Thymus (tissue), 11 donors: ENCODE measurements around the gene MYH9. TPM values are rescaled to one million over a fixed set of nuclear protein-coding genes. Genes with fewer than 3 reads are reported as not detected.

Experiments used
- DNase-seq, 9 donors: peaks; one replicate each; pipeline ENCODE4 v3.0.0-alpha.2; 2013; ENCODE audit warnings: low spot score in 9 of 9, low read depth in 6 of 9, missing footprints in 1 of 9
- H3K27ac ChIP-seq, 2 donors: one replicate each; pipeline ENCODE4 v1.5.1; 2013; ENCODE audit warnings: control low read depth in 1 of 2, low read depth in 1 of 2, low read length in 1 of 2, mild to moderate bottlenecking in 1 of 2, moderate library complexity in 1 of 2
- H3K27me3 ChIP-seq, 2 donors: one replicate each; pipeline ENCODE4 v1.5.1; 2013; ENCODE audit warnings: low read length in 1 of 2; ENCODE audit not compliant: control insufficient read depth in 2 of 2, insufficient read depth in 1 of 2
- H3K36me3 ChIP-seq, 2 donors: one replicate each; pipeline ENCODE4 v1.5.1; 2013; ENCODE audit warnings: low read length in 1 of 2, mild to moderate bottlenecking in 1 of 2, moderate library complexity in 1 of 2; ENCODE audit not compliant: control insufficient read depth in 2 of 2, insufficient read depth in 2 of 2
- H3K4me1 ChIP-seq, 2 donors: one replicate each; pipeline ENCODE4 v1.5.1; 2013; ENCODE audit warnings: low read length in 2 of 2; ENCODE audit not compliant: control insufficient read depth in 2 of 2, insufficient read depth in 2 of 2
- H3K4me3 ChIP-seq, 2 donors: one replicate each; pipeline ENCODE4 v1.5.1; 2013; ENCODE audit warnings: low read length in 2 of 2, control low read depth in 1 of 2, mild to moderate bottlenecking in 1 of 2
- H3K9me3 ChIP-seq, 2 donors: one replicate each; pipeline ENCODE4 v1.5.1; 2013; ENCODE audit warnings: low read length in 1 of 2, mild to moderate bottlenecking in 1 of 2; ENCODE audit not compliant: control insufficient read depth in 2 of 2, insufficient read depth in 1 of 2
- WGBS: extraction: QIAGEN DNeasy Blood & Tissue Kit; methylation state at CpG from one replicate; pipeline ENCODE4 v1.1.7; 2013; 5-methylcytosine and 5-hydroxymethylcytosine counted together
- polyA plus RNA-seq: library from polyadenylated mRNA; stranded (reverse); fragments of 200-250 nt; gene quantifications from one replicate; pipeline ENCODE4 v1.2.3, GENCODE V29; 2013
- total RNA-seq: library from RNA; stranded (reverse); fragments of 120-200 nt; gene quantifications from one replicate; pipeline ENCODE4 v1.2.4, GENCODE V29; 2013
- donor health status: healthy.

The MYH9 gene
- total and polyA plus RNA-seq, 2 donors: 123 to 155 TPM

DNA sequence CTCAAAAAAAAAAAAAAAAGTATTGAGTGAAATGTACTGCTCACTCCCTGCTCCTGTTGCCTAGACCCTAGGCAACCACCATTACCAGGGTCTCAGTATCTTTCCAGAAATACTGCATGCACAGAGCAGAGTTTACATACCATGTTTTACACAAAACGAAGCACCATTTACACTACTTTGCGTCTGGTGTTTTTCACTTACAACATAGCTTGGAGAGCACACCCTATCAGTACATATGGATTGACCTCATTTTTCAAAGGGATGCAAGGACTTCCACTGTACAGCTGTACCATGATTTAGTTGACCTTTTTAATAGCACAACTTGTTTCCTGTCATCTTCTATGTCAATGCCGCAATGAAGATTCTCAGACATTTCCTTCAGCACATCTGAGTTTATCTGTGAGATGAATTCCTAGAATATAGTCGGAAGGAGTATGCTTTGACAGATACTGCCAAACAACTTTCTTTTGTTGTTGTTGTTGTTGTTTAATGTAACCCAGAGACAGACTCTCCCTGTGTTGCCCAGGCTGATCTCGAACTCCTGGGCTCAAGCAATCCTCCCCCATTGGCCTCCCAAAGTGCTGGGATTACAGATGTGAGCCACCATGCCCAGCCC is 6.1 kb downstream of the MYH9 start:
- peak overlapping the region in 1 of 2 donors; percentile 60 for H3K27ac ChIP-seq
- H3K4me3 ChIP-seq: no peak overlapping the region
- WGBS: 80% methylated on average over 5 of the region's 5 CpGs

DNA sequence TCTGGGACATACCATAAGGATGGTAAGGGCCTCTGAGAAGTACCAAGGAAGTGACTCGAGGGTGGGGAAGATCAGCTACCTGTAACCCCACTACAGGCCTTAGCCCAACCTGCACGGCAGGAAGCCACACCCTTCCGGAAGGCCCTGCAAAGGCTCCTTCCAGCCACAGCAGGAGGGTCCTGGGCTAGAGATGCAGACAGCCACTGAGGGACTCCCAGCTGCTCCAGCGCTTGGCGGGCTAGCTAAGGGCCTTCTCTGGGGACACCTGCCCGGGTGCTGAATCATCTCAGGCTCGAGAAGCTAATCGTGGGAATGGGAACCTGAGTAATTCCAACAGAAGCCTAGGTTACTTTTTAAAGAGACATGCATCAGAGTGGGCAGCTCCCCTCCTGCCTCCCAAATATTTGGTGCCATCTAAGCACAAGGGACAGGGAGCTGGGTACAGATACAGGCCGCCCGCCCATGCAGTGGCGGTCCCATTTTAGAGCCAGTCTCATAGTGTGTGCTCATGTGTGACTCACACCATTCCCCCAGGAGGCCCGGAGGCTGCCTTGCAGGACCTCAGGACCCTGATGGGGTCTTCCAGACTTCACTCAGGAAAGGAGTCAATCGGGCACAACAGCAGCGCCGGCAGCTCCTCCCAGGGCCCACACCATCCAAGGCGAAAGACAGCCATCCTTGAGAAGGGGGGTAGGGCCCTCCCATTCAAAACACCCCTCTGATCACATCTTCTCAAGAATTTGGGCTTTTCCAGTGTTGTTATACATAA is 8.0 kb downstream of the MYH9 start:
- Histone ChIP-seq H3K9me3 (no peaks in the 10 kb centered on the region), H3K27ac (peak overlapping the region; percentile 49 to 82), H3K36me3 (peaks cover 28 to 54% of the 10 kb centered on the region in 2 donors), H3K27me3 (no peaks in the 10 kb centered on the region), H3K4me3 (no peak overlapping the region), H3K4me1 (peaks cover 62 to 94% of the 10 kb centered on the region in 2 donors)
- peak in 1 of 9 donors; percentile 59 for DNase-seq
- 53% methylated on average over 16 of the region's 16 CpGs for WGBS

More for the DNA sequence above, 6.1 kb downstream of the MYH9 start:
- Histone ChIP-seq H3K27me3 (no peaks in the 10 kb centered on the region), H3K4me1 (peaks cover 50 to 93% of the 10 kb centered on the region in 2 donors), H3K36me3 (peaks cover 19 to 41% of the 10 kb centered on the region in 2 donors), H3K9me3 (no peaks in the 10 kb centered on the region)
- DNase-seq: no peak

DNA sequence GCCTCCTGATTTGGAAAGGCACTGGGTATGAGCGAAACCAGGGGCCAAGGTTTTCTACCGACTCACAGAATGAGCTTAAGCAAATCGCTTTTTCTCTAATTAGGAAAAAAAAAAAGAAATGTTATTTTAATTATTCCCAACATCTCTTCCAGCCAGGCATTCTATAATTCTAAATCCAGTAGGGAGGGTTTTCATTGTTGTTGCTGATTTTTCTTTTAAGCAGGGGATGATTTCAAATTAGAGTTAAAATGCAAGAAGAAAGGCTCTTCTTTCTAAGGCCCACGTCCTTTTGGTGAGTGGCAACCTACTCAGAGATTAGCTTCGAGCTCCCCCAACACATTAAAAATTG is 8.9 kb downstream of the MYH9 start:
- DNase-seq: no peak
- Histone ChIP-seq H3K27ac (peak overlapping the region; percentile 95 to 96), H3K27me3 (no peaks in the 10 kb centered on the region), H3K9me3 (no peaks in the 10 kb centered on the region), H3K36me3 (peaks cover 25 to 52% of the 10 kb centered on the region in 2 donors), H3K4me1 (peaks cover 66 to 94% of the 10 kb centered on the region in 2 donors), H3K4me3 (no peak overlapping the region)
- WGBS: 89% methylated on average over 5 of the region's 5 CpGs

DNA sequence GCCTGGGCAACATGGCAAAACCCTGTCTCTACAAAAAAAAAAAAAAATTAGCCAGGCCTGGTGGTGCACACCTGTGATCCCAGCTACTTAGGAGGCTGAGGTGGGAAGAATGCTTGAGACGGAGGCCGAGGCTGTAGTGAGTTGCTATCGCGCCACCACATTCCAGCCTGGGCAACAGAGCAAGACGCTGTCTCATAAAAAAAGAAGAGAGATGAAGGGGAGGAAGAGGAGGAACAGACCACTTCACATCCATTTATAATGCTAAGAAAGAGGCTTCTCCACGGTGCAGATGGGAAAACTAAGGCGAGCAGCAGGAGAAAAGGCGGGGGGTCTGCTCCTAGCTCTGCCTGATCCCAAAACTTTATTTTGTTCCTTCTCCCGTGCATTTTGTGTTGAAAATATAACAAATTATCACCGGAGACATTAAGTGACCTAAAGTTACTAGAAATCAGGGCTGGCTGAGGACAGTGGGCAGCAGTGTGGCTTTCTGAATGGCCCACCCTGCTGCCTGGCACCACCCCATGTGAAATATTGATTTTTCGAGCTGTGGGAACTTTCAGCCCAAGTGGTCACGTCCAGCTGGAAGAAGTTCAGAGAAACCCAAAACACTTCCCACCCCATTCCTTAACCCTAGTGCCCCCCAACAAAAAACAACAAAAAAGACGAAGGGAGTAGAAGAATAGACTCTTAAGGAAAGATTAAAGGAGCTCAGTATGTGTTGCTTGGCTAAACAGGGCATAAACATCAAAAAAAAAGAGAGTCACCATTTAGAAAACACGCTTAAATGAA is 9.5 kb downstream of the MYH9 start:
- Histone ChIP-seq H3K27ac (peak overlapping the region; percentile 95 to 96), H3K36me3 (peaks cover 28 to 56% of the 10 kb centered on the region in 2 donors), H3K4me1 (peaks cover 70 to 94% of the 10 kb centered on the region in 2 donors), H3K27me3 (no peaks in the 10 kb centered on the region), H3K9me3 (no peaks in the 10 kb centered on the region), H3K4me3 (no peak overlapping the region)
- DNase-seq: no peak
- 93% methylated on average over 14 of the region's 14 CpGs for WGBS

DNA sequence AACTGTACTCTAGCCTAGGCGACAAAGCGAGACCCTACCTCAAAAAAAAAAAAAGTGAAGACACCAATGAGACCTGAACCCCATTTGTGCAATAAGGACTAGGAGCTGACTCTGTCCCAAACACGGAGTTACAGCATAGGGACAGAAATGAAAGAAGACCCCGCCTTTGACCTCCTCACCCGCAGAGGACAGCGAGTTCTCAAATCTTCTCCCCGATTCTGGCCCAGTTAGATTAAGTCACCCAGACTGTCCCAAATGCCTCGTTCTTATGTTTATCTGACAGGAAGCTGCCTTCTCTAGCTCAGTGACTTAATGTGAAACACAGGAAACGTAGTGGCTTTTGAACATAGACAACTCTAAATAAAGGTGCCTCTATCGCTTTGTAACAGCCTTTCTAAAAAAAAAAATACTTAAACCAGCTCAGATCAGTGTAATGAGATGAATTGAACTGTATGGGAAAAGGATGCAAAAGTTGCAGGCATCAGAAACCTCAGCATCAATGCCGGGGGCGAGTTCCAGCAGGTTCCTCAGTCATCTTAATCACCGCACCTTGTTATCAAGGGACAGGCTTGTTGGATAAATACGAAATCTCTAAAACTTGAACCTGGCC is 10.6 kb downstream of the MYH9 start:
- H3K27me3 ChIP-seq: no peaks in the 10 kb centered on the region
- WGBS: 14% methylated on average over 14 of the region's 14 CpGs
- peaks cover 0 to 4% of the 10 kb centered on the region in 2 donors for H3K9me3 ChIP-seq
- peak overlapping the region; percentile 95 to 96 for H3K27ac ChIP-seq
- peak overlapping the region; percentile 19 to 23 for H3K4me3 ChIP-seq
- H3K4me1 ChIP-seq: peaks cover 75 to 94% of the 10 kb centered on the region in 2 donors
- H3K36me3 ChIP-seq: peaks cover 32 to 56% of the 10 kb centered on the region in 2 donors
- peak in 8 of 9 donors; percentile 55 to 90 (median 72) for DNase-seq

DNA sequence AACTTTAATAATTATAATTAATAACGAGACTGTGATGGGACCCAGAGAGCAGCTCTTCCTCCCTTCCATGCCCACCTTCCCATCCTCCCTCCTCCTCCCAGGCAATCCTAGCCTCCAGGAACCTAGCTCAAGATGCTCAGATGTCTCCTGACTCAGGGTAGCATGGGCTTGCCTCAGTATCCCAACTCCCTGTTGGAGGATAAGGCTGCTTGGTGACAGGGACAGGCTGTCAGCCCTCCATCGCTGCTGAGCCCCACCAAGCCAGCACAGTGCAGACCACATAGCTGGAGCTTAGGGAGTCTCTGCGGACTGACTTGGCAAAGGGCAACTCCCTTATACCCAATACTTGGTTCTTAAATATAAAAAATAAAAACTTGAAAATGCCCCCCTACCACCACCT is 11.5 kb downstream of the MYH9 start:
- H3K27ac ChIP-seq: peak overlapping the region; percentile 95 to 96
- WGBS: 96% methylated on average over 3 of the region's 3 CpGs
- no peak overlapping the region for H3K4me3 ChIP-seq
- H3K36me3 ChIP-seq: peaks cover 28 to 52% of the 10 kb centered on the region in 2 donors
- DNase-seq: no peak
- peaks cover 77 to 93% of the 10 kb centered on the region in 2 donors for H3K4me1 ChIP-seq
- no peaks in the 10 kb centered on the region for H3K27me3 ChIP-seq
- peaks cover 0 to 4% of the 10 kb centered on the region in 2 donors for H3K9me3 ChIP-seq

DNA sequence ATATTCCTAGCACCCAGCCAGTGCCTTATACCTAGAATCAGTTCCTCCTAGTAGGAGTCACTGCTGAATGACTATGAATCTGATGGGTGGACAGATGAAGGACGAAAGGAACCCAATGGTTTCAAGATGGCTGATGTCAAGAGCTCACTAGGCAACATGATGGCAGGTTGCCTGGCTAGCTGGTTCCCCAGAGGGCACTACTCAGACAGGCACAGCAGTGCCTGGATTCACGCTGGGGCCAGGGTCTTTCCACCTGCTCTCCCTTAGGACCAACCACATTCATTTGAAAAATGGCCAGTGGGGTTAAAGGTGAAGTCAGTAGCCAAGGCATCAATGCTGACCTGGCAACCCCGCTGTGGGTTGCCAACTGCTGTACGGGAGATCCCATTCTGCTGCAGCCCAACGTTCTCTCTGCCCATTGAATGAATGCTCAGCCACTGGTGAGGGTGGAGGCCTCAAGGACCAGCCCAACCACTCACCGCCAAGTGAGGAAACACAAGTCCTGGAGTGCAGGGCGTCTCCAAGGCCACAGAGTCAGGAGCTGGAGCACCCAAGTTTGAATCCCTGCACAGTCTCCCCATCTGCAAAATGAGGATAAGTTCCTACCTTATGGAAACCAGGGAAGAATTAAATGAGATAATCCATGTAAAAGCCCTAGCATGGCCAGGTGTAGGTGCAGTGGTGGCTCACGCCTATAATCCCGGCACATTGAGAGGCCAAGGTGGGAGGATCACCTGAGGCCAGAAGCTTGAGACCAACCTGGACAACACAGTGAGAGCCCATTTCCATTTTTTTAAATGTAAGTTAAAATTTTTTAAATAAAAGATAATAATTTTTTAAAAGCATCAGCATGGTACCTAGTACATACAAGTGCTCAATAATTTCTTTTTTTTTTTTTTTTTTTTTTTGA is 12.4 kb downstream of the MYH9 start:
- peaks cover 24 to 49% of the 10 kb centered on the region in 2 donors for H3K36me3 ChIP-seq
- H3K4me1 ChIP-seq: peaks cover 78 to 93% of the 10 kb centered on the region in 2 donors
- H3K27ac ChIP-seq: peak overlapping the region in 1 of 2 donors; percentile 80
- DNase-seq: no peak
- no peaks in the 10 kb centered on the region for H3K27me3 ChIP-seq
- H3K4me3 ChIP-seq: no peak overlapping the region
- H3K9me3 ChIP-seq: peaks cover 0 to 4% of the 10 kb centered on the region in 2 donors
- 94% methylated on average over 9 of the region's 9 CpGs for WGBS

DNA sequence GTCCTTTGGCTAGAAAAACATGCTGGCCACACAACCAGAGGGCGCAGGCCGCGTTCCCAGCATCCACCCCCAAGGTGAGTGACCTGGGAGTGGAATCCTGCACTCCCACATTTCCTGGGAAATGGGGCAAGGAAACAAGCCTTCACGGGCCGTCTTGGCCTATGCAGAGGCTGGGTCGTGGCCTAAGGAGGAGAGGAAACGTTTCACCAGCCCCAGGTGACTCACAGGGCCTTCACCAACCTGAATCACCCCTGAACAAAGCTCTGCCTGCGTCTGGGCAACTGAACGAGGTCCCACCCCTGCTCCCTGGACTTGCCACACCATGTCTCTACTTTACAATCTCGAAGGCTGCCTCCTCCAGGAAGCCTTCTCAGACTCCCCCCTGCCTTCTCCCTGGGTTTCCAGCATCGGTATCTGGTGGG is 13.2 kb downstream of the MYH9 start:
- 86% methylated on average over 11 of the region's 11 CpGs for WGBS
- Histone ChIP-seq H3K4me3 (no peak overlapping the region), H3K27me3 (no peaks in the 10 kb centered on the region), H3K27ac (peak overlapping the region in 1 of 2 donors; percentile 80), H3K4me1 (peaks cover 75 to 92% of the 10 kb centered on the region in 2 donors), H3K36me3 (peaks cover 24 to 42% of the 10 kb centered on the region in 2 donors), H3K9me3 (peaks cover 0 to 4% of the 10 kb centered on the region in 2 donors)
- DNase-seq: no peak
